HG02870 (cell line): ENCODE results near the gene RGR.

ENCODE experiments used
- ATAC-seq: cut with Tn5 transposase; IDR thresholded peaks from one replicate; pipeline ENCODE4 v1.9.1; 2021; ENCODE audit warnings: mild to moderate bottlenecking, moderate library complexity; ENCODE audit not compliant: unreplicated experiment

The RGR gene

DNA sequence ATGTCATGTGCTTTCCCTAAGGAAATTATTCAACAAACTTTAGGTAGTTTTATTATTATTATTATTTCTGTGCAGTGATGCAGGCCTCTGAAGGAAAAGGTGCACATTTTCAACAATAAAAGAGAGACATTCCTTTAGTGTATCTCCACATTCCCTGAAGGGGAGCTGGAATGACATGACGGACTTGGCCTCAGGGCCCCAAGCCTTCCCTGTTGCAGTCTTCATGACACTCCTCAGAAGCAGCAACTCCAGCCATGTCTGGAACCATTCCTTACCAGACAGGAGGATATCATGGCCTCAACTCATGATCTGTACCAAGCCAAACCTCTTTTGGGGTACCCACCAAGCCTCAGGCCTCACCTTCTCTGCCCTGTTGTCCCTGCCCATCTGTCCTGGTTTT, 48.3 kb downstream of the RGR start:
- ATAC-seq: no peak

DNA sequence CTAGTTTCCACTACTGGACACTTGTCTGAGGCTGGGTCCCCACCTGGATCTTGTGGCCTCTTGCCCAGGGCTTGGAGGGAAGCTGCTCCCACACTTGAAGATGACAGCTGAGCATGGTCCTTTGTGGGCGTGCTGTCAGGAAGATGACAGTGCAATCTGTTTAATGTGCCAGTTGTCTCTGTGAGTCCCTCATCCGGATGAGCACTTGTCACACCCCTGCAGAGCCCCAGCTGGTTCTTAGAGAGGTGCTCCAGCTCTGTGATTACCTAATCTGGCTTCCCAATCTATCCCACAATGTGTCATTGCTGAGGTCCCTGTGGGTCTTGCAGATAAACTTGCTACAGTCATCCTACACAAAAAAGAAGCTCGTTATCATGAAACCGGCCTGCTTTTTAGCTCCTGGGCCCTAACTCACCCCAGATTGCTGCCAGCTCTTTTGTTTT, 48.7 kb downstream of the RGR start:
- ATAC-seq: no peak

DNA sequence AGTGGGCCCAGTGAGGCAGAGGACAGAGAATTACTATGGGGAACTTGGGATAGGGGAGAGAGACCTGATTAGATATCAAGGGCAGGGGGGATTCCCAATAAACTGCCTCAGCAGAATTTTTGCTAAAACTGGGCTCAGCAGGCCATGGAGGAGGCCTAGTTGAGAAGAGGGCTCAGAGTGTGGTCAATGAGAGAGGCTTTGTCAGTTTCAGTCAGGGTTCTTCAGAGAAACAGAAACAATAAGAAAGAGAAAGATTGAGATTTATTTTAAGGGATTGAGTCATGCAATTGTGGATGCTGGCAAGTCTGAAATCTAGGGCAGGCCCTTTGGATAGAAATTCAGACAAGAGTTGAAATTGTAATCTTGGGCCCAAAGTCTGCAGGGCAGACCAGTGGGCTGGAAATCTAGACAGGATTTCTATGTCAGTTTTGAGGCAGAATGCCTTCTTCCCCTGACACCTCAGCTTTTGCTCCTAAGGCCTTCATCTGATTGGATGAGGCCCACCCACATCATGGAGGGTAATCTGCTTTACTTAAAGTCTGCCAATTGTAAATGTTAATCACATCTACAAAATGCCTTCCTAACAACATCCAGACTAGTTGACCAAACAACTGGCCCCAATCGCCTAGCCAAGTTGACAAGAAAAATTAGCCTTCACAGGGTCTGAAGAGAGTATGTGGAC, 50.1 kb downstream of the RGR start:
- peak; percentile 71 for ATAC-seq

DNA sequence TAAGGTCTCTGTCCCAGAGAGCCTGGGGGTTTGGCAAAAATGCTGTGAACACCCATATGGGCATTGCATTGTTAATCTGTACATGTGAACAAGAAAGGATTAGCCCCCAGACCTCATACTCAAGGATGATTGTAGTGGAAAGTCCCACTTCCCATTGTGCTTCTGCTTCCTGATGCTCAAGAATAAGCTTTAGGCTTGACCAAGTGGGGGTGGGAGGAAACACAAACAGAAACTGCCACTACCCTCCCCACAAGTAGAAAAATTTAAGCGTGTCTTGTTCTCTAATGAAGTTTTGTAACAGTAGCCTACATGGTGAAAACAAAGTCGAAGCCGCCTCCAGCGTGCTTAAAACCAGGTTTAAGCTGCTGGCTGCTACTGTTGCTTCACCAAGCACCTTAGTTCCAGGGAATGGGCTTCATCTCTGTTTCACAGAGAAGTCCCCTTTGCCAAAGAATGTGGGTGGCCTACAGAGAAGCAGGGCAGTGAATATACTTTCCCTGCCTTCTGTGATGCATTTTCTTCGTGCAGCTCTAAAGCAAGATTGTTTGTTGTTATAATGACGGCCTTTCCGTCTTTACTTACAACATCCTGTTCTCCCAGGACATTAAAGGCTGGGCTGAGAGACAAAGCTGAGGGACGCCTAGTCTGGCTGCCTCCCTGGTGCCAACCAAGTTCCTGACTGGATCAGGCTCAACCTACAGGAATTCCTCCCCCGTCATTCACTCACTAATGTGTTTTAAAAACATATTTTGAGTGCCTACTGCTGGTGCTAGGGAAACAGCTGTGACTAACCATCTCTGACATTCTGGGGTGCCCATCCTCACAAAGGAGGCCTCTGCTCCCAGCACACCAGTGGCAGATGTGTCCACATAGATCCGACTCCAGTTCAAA, 51.5 kb downstream of the RGR start:
- ATAC-seq: no peak

DNA sequence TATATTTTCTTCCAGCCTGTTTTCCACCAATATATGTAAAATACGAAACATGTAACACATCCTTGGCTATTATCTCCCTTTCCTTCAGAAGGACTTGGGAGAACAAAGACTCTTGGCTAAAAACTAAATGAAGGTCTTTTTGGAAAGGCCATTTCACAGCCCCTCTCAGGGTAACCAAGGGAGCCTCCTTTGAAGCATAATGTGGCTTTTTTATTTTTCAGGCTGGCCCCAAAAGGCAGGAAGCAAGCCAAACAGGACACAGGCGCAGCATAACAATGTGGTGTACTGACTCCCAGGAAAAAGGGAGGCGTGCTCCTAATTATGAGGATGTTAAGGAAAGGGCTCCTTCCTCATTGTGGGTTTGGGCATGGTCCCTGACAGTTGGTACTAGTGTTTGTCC, 53.2 kb downstream of the RGR start:
- no peak for ATAC-seq

DNA sequence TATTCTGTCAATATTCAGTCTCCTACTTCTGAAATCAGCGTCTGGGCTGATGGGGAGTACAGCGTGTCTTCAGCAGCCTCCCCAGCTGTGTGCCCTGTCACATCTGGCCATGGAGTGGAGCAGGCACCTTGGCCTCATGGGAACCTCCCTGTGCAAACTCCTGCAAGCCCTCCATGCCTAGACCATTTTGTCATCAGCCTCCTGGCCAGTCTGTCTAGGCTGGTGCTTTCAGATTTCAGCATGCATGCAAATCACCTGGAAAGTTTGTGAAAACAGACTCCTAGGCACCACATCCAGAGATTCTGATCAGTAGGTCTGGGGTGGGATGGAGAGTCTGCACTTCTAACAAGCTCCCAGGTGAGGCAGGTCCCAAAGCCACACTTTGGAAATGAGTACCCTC, 57.4 kb downstream of the RGR start:
- no peak for ATAC-seq

DNA sequence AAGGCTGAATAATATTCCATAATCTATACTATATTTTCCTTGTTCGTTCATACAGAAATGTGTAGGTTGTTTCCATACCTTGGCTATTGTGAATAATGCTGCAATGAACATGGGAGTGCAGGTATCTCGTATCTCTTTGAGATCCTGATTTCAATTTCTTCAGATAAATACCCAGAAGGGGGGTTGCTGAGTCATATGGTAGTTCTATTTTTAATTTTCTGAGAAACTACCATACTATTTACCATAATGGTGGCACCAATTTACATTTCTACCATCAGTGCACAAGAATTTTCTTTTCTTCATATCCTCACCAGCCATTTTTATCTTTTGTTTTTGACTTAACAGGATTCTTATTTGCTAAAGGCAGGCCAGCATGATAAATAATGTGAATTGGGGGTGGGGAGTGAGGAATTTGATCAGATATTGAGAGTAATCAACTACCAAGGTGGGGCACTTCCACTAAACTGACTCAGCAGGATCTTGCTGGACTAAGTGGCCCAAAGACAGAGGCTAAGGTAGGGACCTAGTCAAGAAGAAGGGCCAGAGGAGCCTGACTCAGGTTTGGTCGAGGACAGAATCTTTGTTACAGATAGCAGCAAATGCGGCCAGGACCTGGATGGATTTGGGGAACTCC, 62.0 kb downstream of the RGR start:
- no peak for ATAC-seq

DNA sequence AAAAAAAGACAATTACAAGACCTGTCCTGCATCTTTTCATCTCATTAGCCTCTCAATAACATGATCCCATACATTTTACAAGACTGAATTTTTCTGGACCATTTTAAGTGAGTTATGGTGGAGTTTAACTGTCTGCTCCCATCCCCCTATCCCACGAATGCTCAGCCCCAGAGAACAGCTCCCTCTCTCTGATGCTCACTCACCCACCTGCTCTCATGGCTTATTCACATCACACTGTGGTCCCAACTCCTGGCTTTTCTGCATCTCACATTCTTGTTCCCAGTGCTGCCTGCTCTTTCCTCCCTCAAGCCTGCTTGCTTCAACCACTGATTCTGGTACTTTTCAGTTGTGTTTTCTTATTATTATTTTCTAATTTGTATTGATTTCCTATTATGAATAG, 63.2 kb downstream of the RGR start:
- ATAC-seq: no peak

DNA sequence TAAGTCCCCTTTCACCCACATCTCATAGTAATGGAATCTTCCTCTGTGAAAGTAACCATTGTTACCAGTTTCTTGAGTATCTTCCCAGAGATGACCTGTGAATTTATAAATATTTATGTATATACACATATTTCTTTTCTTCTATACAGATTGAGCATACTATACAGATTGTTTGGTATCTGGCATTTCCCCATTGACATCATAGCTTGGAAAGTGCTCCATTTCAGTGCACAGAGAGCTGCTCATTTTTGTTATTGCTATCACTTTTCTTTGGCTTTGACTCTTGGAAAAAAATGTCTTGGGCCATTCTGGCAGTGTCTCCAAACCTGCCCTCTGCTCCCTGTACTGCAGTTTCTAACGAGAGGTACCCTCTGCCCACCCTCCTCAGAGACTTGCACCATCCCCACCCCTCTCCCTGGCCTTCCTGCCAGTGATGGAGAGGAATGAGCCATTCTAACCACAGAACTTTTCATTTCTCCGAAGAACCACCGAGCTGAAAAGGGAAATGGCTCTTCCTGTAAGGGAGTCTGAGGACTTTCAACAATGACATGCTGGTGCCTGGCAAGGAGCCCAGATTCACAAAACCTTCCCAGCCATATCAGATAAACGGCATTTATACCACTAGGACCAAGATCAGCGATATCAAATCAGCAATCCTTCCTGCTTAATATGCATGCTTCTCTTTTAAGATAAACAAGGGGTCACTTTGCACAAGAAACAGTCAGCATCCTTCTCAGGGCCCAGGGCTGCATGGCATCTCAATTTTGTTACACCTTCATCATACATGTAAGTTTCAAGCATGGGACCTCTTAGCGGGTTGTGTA, 63.8 kb downstream of the RGR start:
- peak; percentile 73 for ATAC-seq
